Neural cell (in vitro differentiated cells): Measurements from ENCODE around the gene NCBP3. TPM values are rescaled to one million over a fixed set of nuclear protein-coding genes. Genes with fewer than 3 reads are reported as not detected.

Experiments
- H2AFZ ChIP-seq: fragments of 200-600, 300-800 bp; sonication (generic), shearing (Covaris generic); 2 replicates; pipeline ENCODE4 v1.6.0; 2014; ENCODE audit warnings: low read depth, mild to moderate bottlenecking, antibody characterized with exemption, low read length, moderate library complexity
- H3F3A ChIP-seq: fragments of 200-600 bp; shearing (Covaris generic); 2 replicates; pipeline ENCODE4 v1.6.1; 2016; ENCODE audit warnings: mild to moderate bottlenecking, moderate library complexity, mixed read lengths, antibody characterized with exemption, low read length; ENCODE audit not compliant: insufficient read depth, poor library complexity, severe bottlenecking
- H3K27ac ChIP-seq: fragments of 200-600, 300-800 bp; sonication (generic), shearing (Covaris generic); 2 replicates; pipeline ENCODE4 v1.5.1; 2014; ENCODE audit warnings: mild to moderate bottlenecking, low read length, moderate library complexity
- H3K27me3 ChIP-seq: fragments of 300-800, 200-600 bp; sonication (generic), shearing (Covaris generic); 2 replicates; pipeline ENCODE4 v1.6.0; 2014; ENCODE audit warnings: mild to moderate bottlenecking, low read depth, low read length, moderate library complexity; ENCODE audit not compliant: insufficient read depth
- H3K36me3 ChIP-seq: fragments of 300-800, 200-600 bp; sonication (generic), shearing (Covaris generic); 2 replicates; pipeline ENCODE4 v1.5.1; 2014; ENCODE audit warnings: mild to moderate bottlenecking, antibody characterized with exemption, low read length, moderate library complexity; ENCODE audit not compliant: insufficient read depth
- H3K4me2 ChIP-seq: fragments of 300-800, 200-600 bp; sonication (generic), shearing (Covaris generic); 2 replicates; pipeline ENCODE4 v1.6.0; 2014; ENCODE audit warnings: mild to moderate bottlenecking, low read length
- H3K4me3 ChIP-seq: fragments of 300-800, 200-600 bp; sonication (generic), shearing (Covaris generic); 2 replicates; pipeline ENCODE4 v1.5.1; 2014; ENCODE audit warnings: mild to moderate bottlenecking, low read length, moderate library complexity
- H3K79me2 ChIP-seq: fragments of 200-600 bp; shearing (Covaris generic); replicated peaks from 2 replicates; pipeline ENCODE4 v1.6.0; 2014; ENCODE audit warnings: mild to moderate bottlenecking, low read length, moderate library complexity; ENCODE audit not compliant: insufficient read depth
- H3K9ac ChIP-seq: fragments of 300-800, 200-600 bp; sonication (generic), shearing (Covaris generic); 2 replicates; pipeline ENCODE4 v1.6.1; 2016; ENCODE audit warnings: mild to moderate bottlenecking, low read length, mixed read lengths
- H3K9me2 ChIP-seq: fragments of 200-600 bp; shearing (Covaris generic); 2 replicates; pipeline ENCODE4 v1.6.1; 2016; ENCODE audit warnings: mild to moderate bottlenecking, low read length, mixed read lengths; ENCODE audit not compliant: insufficient read depth
- H3K9me3 ChIP-seq: fragments of 200-600, 300-800 bp; sonication (generic), shearing (Covaris generic); 2 replicates; pipeline ENCODE4 v1.6.1; 2016; ENCODE audit warnings: mild to moderate bottlenecking, mixed run types, low read length, moderate library complexity, mixed read lengths
- H4K20me1 ChIP-seq: fragments of 200-600 bp; shearing (Covaris generic); 2 replicates; pipeline ENCODE4 v1.6.1; 2016; ENCODE audit warnings: mild to moderate bottlenecking, mixed run types; ENCODE audit not compliant: insufficient read depth
- EP300 ChIP-seq: fragments of 450-650 bp; conservative IDR thresholded peaks from 2 replicates; pipeline ENCODE4 v1.6.1; 2014; ENCODE audit warnings: antibody characterized with exemption, mild to moderate bottlenecking, moderate library complexity; ENCODE audit not compliant: poor library complexity, severe bottlenecking
- EZH2 ChIP-seq: fragments of 200-600, 300-800 bp; shearing (Covaris generic), sonication (generic); IDR thresholded peaks from 2 replicates; pipeline ENCODE4 v1.6.1; 2014; ENCODE audit warnings: antibody characterized with exemption, low read length, borderline replicate concordance, mild to moderate bottlenecking; ENCODE audit not compliant: insufficient read depth, poor library complexity, severe bottlenecking
- MXI1 ChIP-seq: fragments of 450-650 bp; conservative IDR thresholded peaks from 2 replicates; pipeline ENCODE4 v1.6.1; 2014; ENCODE audit warnings: antibody characterized with exemption, mild to moderate bottlenecking; ENCODE audit not compliant: poor library complexity, severe bottlenecking
- POLR2AphosphoS5 ChIP-seq: IDR thresholded peaks from 2 replicates; pipeline ENCODE4 v1.6.1; 2012
- RAD21 ChIP-seq: fragments of 450-650 bp; conservative IDR thresholded peaks from 2 replicates; pipeline ENCODE4 v1.6.1; 2014; ENCODE audit warnings: antibody characterized with exemption, mild to moderate bottlenecking, moderate library complexity
- SMC3 ChIP-seq: fragments of 450-650 bp; conservative IDR thresholded peaks from 2 replicates; pipeline ENCODE4 v1.6.1; 2014; ENCODE audit warnings: antibody characterized with exemption, mild to moderate bottlenecking, moderate library complexity; ENCODE audit not compliant: poor library complexity
- TAF1 ChIP-seq: IDR thresholded peaks from 2 replicates; pipeline ENCODE4 v1.6.1; 2012; ENCODE audit warnings: low read depth
- polyA plus RNA-seq: library from polyadenylated mRNA; depleted of rRNA; stranded (reverse); fragments of >200 nt; gene quantifications from 2 replicates; pipeline ENCODE4 v1.2.3, GENCODE V29; 2014
- TF ChIP-seq, protein P1 (sequence below): fragments of 450-650 bp; IDR thresholded peaks from 2 replicates; pipeline ENCODE4 v1.5.1; 2014; ENCODE audit warnings: antibody characterized with exemption, mild to moderate bottlenecking, moderate library complexity; ENCODE audit not compliant: poor library complexity, severe bottlenecking
- TF ChIP-seq, protein P2 (sequence below): IDR thresholded peaks from 2 replicates; pipeline ENCODE4 v1.6.1; 2012; ENCODE audit warnings: borderline replicate concordance

The NCBP3 gene
- polyA plus RNA-seq, 1 donor from 2014 or later, result 132 TPM

DNA sequence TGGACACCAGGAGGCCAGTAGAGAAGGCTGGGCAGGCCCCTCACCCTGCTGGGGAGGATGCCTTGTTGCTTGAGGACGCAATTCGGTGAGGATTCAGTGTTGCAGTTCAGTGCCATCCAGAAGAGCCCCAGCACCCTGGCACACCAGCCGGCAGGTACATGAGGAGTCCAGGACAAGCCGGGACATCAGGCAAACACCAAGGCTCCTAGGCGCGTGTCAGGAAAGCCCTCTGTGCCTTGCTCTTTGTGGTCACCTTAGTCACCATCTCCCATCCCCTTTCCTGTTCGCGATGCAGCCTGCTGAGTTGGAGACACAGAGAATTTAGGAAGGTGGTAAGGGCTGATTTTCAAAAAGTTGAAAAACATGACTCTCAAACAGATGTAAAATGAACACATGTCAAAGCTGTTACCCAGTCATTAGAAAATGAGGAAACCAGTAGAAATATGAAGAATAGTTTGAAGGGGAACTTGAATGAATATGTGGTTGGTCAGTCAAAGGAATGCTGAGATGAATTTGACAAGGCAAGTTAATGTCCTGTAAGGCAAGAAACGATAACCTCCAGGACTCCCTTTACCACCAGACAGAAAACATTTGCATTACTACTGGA, 2.3 kb upstream of the NCBP3 start:
- no peak overlapping the region for H3K9ac ChIP-seq
- TF ChIP-seq, protein P1, sequence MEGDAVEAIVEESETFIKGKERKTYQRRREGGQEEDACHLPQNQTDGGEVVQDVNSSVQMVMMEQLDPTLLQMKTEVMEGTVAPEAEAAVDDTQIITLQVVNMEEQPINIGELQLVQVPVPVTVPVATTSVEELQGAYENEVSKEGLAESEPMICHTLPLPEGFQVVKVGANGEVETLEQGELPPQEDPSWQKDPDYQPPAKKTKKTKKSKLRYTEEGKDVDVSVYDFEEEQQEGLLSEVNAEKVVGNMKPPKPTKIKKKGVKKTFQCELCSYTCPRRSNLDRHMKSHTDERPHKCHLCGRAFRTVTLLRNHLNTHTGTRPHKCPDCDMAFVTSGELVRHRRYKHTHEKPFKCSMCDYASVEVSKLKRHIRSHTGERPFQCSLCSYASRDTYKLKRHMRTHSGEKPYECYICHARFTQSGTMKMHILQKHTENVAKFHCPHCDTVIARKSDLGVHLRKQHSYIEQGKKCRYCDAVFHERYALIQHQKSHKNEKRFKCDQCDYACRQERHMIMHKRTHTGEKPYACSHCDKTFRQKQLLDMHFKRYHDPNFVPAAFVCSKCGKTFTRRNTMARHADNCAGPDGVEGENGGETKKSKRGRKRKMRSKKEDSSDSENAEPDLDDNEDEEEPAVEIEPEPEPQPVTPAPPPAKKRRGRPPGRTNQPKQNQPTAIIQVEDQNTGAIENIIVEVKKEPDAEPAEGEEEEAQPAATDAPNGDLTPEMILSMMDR, result no peak
- TF ChIP-seq, protein P2, sequence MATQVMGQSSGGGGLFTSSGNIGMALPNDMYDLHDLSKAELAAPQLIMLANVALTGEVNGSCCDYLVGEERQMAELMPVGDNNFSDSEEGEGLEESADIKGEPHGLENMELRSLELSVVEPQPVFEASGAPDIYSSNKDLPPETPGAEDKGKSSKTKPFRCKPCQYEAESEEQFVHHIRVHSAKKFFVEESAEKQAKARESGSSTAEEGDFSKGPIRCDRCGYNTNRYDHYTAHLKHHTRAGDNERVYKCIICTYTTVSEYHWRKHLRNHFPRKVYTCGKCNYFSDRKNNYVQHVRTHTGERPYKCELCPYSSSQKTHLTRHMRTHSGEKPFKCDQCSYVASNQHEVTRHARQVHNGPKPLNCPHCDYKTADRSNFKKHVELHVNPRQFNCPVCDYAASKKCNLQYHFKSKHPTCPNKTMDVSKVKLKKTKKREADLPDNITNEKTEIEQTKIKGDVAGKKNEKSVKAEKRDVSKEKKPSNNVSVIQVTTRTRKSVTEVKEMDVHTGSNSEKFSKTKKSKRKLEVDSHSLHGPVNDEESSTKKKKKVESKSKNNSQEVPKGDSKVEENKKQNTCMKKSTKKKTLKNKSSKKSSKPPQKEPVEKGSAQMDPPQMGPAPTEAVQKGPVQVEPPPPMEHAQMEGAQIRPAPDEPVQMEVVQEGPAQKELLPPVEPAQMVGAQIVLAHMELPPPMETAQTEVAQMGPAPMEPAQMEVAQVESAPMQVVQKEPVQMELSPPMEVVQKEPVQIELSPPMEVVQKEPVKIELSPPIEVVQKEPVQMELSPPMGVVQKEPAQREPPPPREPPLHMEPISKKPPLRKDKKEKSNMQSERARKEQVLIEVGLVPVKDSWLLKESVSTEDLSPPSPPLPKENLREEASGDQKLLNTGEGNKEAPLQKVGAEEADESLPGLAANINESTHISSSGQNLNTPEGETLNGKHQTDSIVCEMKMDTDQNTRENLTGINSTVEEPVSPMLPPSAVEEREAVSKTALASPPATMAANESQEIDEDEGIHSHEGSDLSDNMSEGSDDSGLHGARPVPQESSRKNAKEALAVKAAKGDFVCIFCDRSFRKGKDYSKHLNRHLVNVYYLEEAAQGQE, result no peak
- TF ChIP-seq TAF1 (no peak), POLR2AphosphoS5 (no peak), RAD21 (no peak), MXI1 (no peak), SMC3 (no peak), EP300 (no peak), EZH2 (no peak)
- H3K4me3 ChIP-seq, result no peak overlapping the region

GRCh38 chr17:3847165-3847670, 1.2 kb upstream of the NCBP3 start:
- no peak overlapping the region for H2AFZ ChIP-seq

More for the DNA sequence above, 2.3 kb upstream of the NCBP3 start:
- Histone ChIP-seq H3K4me2 (no peak overlapping the region), H3K27me3 (no peaks in the 10 kb centered on the region), H3K9me3 (no peaks in the 10 kb centered on the region), H2AFZ (no peak overlapping the region), H3K36me3 (no peaks in the 10 kb centered on the region), H3K9me2 (no peaks in the 10 kb centered on the region), H3K79me2 (peaks cover 23% of the 10 kb centered on the region), H4K20me1 (no peaks in the 10 kb centered on the region), H3F3A (no peaks in the 10 kb centered on the region), H3K27ac (no peak overlapping the region)

More at GRCh38 chr17:3847165-3847670, 1.2 kb upstream of the NCBP3 start:
- H3K4me2 ChIP-seq, result no peak overlapping the region
- no peak overlapping the region for H3K4me3 ChIP-seq
- no peaks in the 10 kb centered on the region for H3K36me3 ChIP-seq
- no peak for TF ChIP-seq RAD21
- no peak for TF ChIP-seq TAF1
- no peak for TF ChIP-seq POLR2AphosphoS5
- TF ChIP-seq EZH2, result no peak
- TF ChIP-seq, protein P1, result no peak
- TF ChIP-seq, protein P2, result no peak
- no peak for TF ChIP-seq MXI1
- TF ChIP-seq EP300, result no peak
- TF ChIP-seq SMC3, result no peak
- no peak overlapping the region for H3K9ac ChIP-seq
- H4K20me1 ChIP-seq, result no peaks in the 10 kb centered on the region
- H3K27me3 ChIP-seq, result no peaks in the 10 kb centered on the region
- no peaks in the 10 kb centered on the region for H3K9me2 ChIP-seq
- H3K79me2 ChIP-seq, result peaks cover 30% of the 10 kb centered on the region
- no peaks in the 10 kb centered on the region for H3K9me3 ChIP-seq
- no peak overlapping the region for H3K27ac ChIP-seq
- H3F3A ChIP-seq, result no peaks in the 10 kb centered on the region
